GM23338 (cell line): ENCODE measurements around the gene CALY. TPM values are rescaled to one million over a fixed set of nuclear protein-coding genes. Genes with fewer than 3 reads are reported as not detected.

Experiments
- ATAC-seq: fragments of 200-7000 bp; cut with Tn5 transposase; 3 replicates; pipeline ENCODE4 v1.9.1; 2020
- DNase-seq: peaks from one replicate; pipeline ENCODE4 v3.0.0-alpha.2; 2015; ENCODE audit warnings: low spot score
- H2AFZ ChIP-seq: fragments of 200-600 bp; sonication (generic); 2 replicates; pipeline ENCODE4 v1.8.0; 2016; ENCODE audit warnings: antibody characterized with exemption, mild to moderate bottlenecking, moderate library complexity
- H3F3A ChIP-seq: fragments of 200-600 bp; sonication (generic); replicated peaks from 2 replicates; pipeline ENCODE4 v1.8.0; 2017; ENCODE audit warnings: antibody characterized with exemption, mixed run types, low read depth
- H3K27ac ChIP-seq: fragments of 200-600 bp; sonication (generic); 2 replicates; pipeline ENCODE4 v1.6.1; 2016; ENCODE audit warnings: low read depth
- H3K27me3 ChIP-seq: fragments of 200-600 bp; sonication (generic); 2 replicates; pipeline ENCODE4 v1.8.0; 2016; ENCODE audit warnings: mild to moderate bottlenecking, mixed run types, moderate library complexity; ENCODE audit not compliant: insufficient read depth
- H3K36me3 ChIP-seq: fragments of 200-600 bp; sonication (generic); 2 replicates; pipeline ENCODE4 v1.8.0; 2016; ENCODE audit warnings: mild to moderate bottlenecking; ENCODE audit not compliant: insufficient read depth
- H3K4me1 ChIP-seq: fragments of 200-600 bp; sonication (generic); 2 replicates; pipeline ENCODE4 v1.8.0; 2016; ENCODE audit warnings: mild to moderate bottlenecking, moderate library complexity; ENCODE audit not compliant: insufficient read depth
- H3K4me2 ChIP-seq: fragments of 200-600 bp; sonication (generic); 2 replicates; pipeline ENCODE4 v1.7.1; 2017; ENCODE audit warnings: mixed run types
- H3K4me3 ChIP-seq: fragments of 200-600 bp; sonication (generic); 2 replicates; pipeline ENCODE4 v1.6.1; 2016; ENCODE audit warnings: mixed run types
- H3K79me2 ChIP-seq: fragments of 200-600 bp; sonication (generic); replicated peaks from 2 replicates; pipeline ENCODE4 v1.8.0; 2017; ENCODE audit warnings: mild to moderate bottlenecking; ENCODE audit not compliant: insufficient read depth
- H3K9me2 ChIP-seq: fragments of 200-600 bp; sonication (generic); 2 replicates; pipeline ENCODE4 v1.8.0; 2017; ENCODE audit not compliant: insufficient read depth
- H4K20me1 ChIP-seq: fragments of 200-600 bp; sonication (generic); replicated peaks from 2 replicates; pipeline ENCODE4 v1.8.0; 2017; ENCODE audit warnings: mild to moderate bottlenecking; ENCODE audit not compliant: insufficient read depth
- H3K27ac Mint-ChIP-seq: 2 replicates; pipeline ENCODE4 v1.8.0; 2020; ENCODE audit warnings: inconsistent platforms, mild to moderate bottlenecking, moderate library complexity, mixed read lengths
- H3K27me3 Mint-ChIP-seq: 3 replicates; pipeline ENCODE4 v1.8.0; 2022; ENCODE audit warnings: low read depth, mild to moderate bottlenecking, moderate library complexity, mixed read lengths, inconsistent platforms; ENCODE audit not compliant: insufficient read depth, poor library complexity
- H3K36me3 Mint-ChIP-seq: 3 replicates; pipeline ENCODE4 v1.8.0; 2021; ENCODE audit warnings: low read depth, mild to moderate bottlenecking, inconsistent platforms, moderate library complexity, mixed read lengths
- H3K4me1 Mint-ChIP-seq: 3 replicates; pipeline ENCODE4 v1.8.0; 2020; ENCODE audit warnings: mild to moderate bottlenecking, inconsistent platforms, mixed read lengths
- H3K4me3 Mint-ChIP-seq: 3 replicates; pipeline ENCODE4 v1.8.0; 2021; ENCODE audit warnings: moderate library complexity, mild to moderate bottlenecking, inconsistent platforms, mixed read lengths
- H3K9me3 Mint-ChIP-seq: 3 replicates; pipeline ENCODE4 v1.8.0; 2020; ENCODE audit warnings: moderate library complexity, mild to moderate bottlenecking, inconsistent platforms, mixed read lengths
- CREB1 ChIP-seq: fragments of 250-450 bp; sonication (Bioruptor Pico); IDR thresholded peaks from 2 replicates; pipeline ENCODE4 v1.5.0; 2020; ENCODE audit warnings: low read depth, mild to moderate bottlenecking, moderate library complexity
- CTCF ChIP-seq, 2 experiments: fragments of 200-600 bp in 1 of 2; sonication (generic) in 1 of 2; conservative IDR thresholded peaks; 2 replicates each; pipeline versions ENCODE4 v1.5.1 to v1.6.1; 2016 to 2017; ENCODE audit warnings: antibody characterized with exemption in 2 of 2, low read depth in 2 of 2, mild to moderate bottlenecking in 2 of 2, moderate library complexity in 1 of 2
- ETS1 ChIP-seq: IDR thresholded peaks from 2 replicates; pipeline ENCODE4 v1.6.1; 2016; ENCODE audit warnings: antibody characterized with exemption
- EZH2 ChIP-seq: fragments of 200-600 bp; sonication (generic); IDR thresholded peaks from one replicate; pipeline ENCODE4 v1.8.0; 2017; ENCODE audit warnings: antibody characterized with exemption, mild to moderate bottlenecking, low read depth; ENCODE audit not compliant: unreplicated experiment
- EZH2phosphoT487 ChIP-seq: fragments of 200-600 bp; sonication (generic); IDR thresholded peaks from one replicate; pipeline ENCODE4 v1.8.1; 2018; ENCODE audit warnings: antibody characterized with exemption; ENCODE audit not compliant: unreplicated experiment
- JUNB ChIP-seq: IDR thresholded peaks from one replicate; pipeline ENCODE4 v1.6.1; 2016; ENCODE audit warnings: antibody characterized with exemption; ENCODE audit not compliant: unreplicated experiment
- NANOG ChIP-seq: IDR thresholded peaks from 2 replicates; pipeline ENCODE4 v1.6.1; 2016; ENCODE audit warnings: antibody characterized with exemption, borderline replicate concordance
- POLR2AphosphoS5 ChIP-seq: IDR thresholded peaks from 2 replicates; pipeline ENCODE4 v1.6.1; 2016; ENCODE audit warnings: antibody characterized with exemption, low read depth
- STAT1 ChIP-seq: IDR thresholded peaks from one replicate; pipeline ENCODE4 v1.6.1; 2016; ENCODE audit warnings: antibody characterized with exemption; ENCODE audit not compliant: unreplicated experiment
- ZNF114 ChIP-seq: fragments of 250-450 bp; sonication (Bioruptor Pico); IDR thresholded peaks from 2 replicates; pipeline ENCODE4 v1.5.0; 2020; ENCODE audit warnings: mild to moderate bottlenecking, moderate library complexity
- ZNF331 ChIP-seq: fragments of 250-450 bp; sonication (Bioruptor Pico); IDR thresholded peaks from 2 replicates; pipeline ENCODE4 v1.5.0; 2020; ENCODE audit warnings: low read depth, mild to moderate bottlenecking, moderate library complexity
- polyA plus RNA-seq: library from polyadenylated mRNA; unstranded; fragments of >200 nt; fragmentation: Nextera tagmentation; extraction: Ambion mirVana; gene quantifications from 2 replicates; pipeline ENCODE4 v1.2.1, GENCODE V29; 2016
- total RNA-seq: library from RNA; depleted of rRNA; stranded (reverse); fragments of >200 nt; shearing (Covaris generic); gene quantifications from 2 replicates; pipeline ENCODE4 v1.2.3, GENCODE V29; 2014
- TF ChIP-seq, protein P1 (sequence below): fragments of 250-450 bp; sonication (Bioruptor Pico); IDR thresholded peaks from 2 replicates; pipeline ENCODE4 v1.5.0; 2020; ENCODE audit warnings: mild to moderate bottlenecking, moderate library complexity
- TF ChIP-seq, protein P2 (sequence below): IDR thresholded peaks from one replicate; pipeline ENCODE4 v1.6.1; 2018; ENCODE audit warnings: antibody characterized with exemption; ENCODE audit not compliant: unreplicated experiment

CALY gene
- total and polyA plus RNA-seq, 2 experiments from 2014 or later: 1.0 to 8.0 TPM

DNA sequence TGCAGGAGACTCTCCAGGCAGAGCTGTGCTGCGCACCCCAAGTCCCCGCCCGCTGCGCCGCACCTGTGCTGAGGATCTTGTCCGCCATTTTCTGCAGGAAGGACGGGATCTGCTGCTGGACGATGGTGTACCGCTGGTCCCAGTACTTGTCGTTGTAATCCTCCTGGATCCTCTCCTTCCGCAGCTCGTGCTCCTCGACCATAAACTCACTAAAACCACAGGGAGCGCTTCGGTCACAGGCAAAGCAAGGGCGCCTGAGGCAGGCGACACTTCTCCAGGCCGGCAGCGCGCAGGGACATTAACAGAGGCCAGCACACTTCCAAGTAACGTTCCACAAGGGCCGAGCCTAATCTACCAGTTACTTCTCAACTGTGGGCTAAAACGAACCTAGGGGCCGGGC lies 46.9 kb downstream of the CALY start:
- H3K27ac Mint-ChIP-seq: no peak overlapping the region
- no peak for TF ChIP-seq ETS1
- no peak for TF ChIP-seq CREB1
- no peak for TF ChIP-seq ZNF114
- no peak for TF ChIP-seq ZNF331 (CRISPR knock-in tag)
- TF ChIP-seq EZH2: no peak
- no peak for TF ChIP-seq EZH2phosphoT487
- no peak for TF ChIP-seq NANOG
- TF ChIP-seq CTCF (conservative IDR thresholded peaks at IDR 0.05; ENCODE audit: low read depth in 2 of 2): no peak
- TF ChIP-seq, protein P1, sequence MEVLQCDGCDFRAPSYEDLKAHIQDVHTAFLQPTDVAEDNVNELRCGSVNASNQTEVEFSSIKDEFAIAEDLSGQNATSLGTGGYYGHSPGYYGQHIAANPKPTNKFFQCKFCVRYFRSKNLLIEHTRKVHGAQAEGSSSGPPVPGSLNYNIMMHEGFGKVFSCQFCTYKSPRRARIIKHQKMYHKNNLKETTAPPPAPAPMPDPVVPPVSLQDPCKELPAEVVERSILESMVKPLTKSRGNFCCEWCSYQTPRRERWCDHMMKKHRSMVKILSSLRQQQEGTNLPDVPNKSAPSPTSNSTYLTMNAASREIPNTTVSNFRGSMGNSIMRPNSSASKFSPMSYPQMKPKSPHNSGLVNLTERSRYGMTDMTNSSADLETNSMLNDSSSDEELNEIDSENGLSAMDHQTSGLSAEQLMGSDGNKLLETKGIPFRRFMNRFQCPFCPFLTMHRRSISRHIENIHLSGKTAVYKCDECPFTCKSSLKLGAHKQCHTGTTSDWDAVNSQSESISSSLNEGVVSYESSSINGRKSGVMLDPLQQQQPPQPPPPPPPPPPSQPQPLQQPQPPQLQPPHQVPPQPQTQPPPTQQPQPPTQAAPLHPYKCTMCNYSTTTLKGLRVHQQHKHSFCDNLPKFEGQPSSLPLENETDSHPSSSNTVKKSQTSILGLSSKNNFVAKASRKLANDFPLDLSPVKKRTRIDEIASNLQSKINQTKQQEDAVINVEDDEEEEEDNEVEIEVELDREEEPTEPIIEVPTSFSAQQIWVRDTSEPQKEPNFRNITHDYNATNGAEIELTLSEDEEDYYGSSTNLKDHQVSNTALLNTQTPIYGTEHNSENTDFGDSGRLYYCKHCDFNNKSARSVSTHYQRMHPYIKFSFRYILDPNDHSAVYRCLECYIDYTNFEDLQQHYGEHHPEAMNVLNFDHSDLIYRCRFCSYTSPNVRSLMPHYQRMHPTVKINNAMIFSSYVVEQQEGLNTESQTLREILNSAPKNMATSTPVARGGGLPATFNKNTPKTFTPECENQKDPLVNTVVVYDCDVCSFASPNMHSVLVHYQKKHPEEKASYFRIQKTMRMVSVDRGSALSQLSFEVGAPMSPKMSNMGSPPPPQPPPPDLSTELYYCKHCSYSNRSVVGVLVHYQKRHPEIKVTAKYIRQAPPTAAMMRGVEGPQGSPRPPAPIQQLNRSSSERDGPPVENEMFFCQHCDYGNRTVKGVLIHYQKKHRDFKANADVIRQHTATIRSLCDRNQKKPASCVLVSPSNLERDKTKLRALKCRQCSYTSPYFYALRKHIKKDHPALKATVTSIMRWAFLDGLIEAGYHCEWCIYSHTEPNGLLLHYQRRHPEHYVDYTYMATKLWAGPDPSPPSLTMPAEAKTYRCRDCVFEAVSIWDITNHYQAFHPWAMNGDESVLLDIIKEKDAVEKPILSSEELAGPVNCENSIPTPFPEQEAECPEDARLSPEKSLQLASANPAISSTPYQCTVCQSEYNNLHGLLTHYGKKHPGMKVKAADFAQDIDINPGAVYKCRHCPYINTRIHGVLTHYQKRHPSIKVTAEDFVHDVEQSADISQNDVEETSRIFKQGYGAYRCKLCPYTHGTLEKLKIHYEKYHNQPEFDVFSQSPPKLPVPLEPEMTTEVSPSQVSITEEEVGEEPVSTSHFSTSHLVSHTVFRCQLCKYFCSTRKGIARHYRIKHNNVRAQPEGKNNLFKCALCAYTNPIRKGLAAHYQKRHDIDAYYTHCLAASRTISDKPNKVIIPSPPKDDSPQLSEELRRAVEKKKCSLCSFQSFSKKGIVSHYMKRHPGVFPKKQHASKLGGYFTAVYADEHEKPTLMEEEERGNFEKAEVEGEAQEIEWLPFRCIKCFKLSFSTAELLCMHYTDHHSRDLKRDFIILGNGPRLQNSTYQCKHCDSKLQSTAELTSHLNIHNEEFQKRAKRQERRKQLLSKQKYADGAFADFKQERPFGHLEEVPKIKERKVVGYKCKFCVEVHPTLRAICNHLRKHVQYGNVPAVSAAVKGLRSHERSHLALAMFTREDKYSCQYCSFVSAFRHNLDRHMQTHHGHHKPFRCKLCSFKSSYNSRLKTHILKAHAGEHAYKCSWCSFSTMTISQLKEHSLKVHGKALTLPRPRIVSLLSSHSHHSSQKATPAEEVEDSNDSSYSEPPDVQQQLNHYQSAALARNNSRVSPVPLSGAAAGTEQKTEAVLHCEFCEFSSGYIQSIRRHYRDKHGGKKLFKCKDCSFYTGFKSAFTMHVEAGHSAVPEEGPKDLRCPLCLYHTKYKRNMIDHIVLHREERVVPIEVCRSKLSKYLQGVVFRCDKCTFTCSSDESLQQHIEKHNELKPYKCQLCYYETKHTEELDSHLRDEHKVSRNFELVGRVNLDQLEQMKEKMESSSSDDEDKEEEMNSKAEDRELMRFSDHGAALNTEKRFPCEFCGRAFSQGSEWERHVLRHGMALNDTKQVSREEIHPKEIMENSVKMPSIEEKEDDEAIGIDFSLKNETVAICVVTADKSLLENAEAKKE (CRISPR knock-in tag): no peak
- no peak for TF ChIP-seq POLR2AphosphoS5
- TF ChIP-seq, protein P2, sequence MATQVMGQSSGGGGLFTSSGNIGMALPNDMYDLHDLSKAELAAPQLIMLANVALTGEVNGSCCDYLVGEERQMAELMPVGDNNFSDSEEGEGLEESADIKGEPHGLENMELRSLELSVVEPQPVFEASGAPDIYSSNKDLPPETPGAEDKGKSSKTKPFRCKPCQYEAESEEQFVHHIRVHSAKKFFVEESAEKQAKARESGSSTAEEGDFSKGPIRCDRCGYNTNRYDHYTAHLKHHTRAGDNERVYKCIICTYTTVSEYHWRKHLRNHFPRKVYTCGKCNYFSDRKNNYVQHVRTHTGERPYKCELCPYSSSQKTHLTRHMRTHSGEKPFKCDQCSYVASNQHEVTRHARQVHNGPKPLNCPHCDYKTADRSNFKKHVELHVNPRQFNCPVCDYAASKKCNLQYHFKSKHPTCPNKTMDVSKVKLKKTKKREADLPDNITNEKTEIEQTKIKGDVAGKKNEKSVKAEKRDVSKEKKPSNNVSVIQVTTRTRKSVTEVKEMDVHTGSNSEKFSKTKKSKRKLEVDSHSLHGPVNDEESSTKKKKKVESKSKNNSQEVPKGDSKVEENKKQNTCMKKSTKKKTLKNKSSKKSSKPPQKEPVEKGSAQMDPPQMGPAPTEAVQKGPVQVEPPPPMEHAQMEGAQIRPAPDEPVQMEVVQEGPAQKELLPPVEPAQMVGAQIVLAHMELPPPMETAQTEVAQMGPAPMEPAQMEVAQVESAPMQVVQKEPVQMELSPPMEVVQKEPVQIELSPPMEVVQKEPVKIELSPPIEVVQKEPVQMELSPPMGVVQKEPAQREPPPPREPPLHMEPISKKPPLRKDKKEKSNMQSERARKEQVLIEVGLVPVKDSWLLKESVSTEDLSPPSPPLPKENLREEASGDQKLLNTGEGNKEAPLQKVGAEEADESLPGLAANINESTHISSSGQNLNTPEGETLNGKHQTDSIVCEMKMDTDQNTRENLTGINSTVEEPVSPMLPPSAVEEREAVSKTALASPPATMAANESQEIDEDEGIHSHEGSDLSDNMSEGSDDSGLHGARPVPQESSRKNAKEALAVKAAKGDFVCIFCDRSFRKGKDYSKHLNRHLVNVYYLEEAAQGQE: no peak
- no peak for TF ChIP-seq STAT1
- TF ChIP-seq JUNB: no peak
- Histone ChIP-seq H3K4me1 (no peaks in the 10 kb centered on the region), H3K4me3 (no peak overlapping the region), H3K79me2 (no peaks in the 10 kb centered on the region), H2AFZ (no peak overlapping the region), H3F3A (0 out of 2 replicates have a peak, but pooled peaks cover 6% of the 10 kb centered on the region), H3K9me2 (no peaks in the 10 kb centered on the region), H3K27me3 (no peaks in the 10 kb centered on the region), H4K20me1 (no peaks in the 10 kb centered on the region; the same call in 1 of the 2 replicates), H3K27ac (no peak overlapping the region), H3K4me2 (no peak overlapping the region), H3K36me3 (peaks cover 11% of the 10 kb centered on the region)
- H3K27me3 Mint-ChIP-seq: peaks cover 13% of the 10 kb centered on the region
- DNase-seq: no peak
- no peak for ATAC-seq
- H3K4me3 Mint-ChIP-seq: no peak overlapping the region
- H3K9me3 Mint-ChIP-seq: no peaks in the 10 kb centered on the region
- no peaks in the 10 kb centered on the region for H3K4me1 Mint-ChIP-seq
- peaks cover 60% of the 10 kb centered on the region for H3K36me3 Mint-ChIP-seq
